HG03097 (cell line): Measurements from ENCODE around the gene ETV5.

Source experiments
- ATAC-seq: cut with Tn5 transposase; IDR thresholded peaks from one replicate; pipeline ENCODE4 v1.9.1; 2021; ENCODE audit not compliant: unreplicated experiment, low FRiP score

The ETV5 gene

GRCh38 chr3:186097317-186097662, 11.6 kb downstream of the ETV5 start:
- ATAC-seq = no peak

GRCh38 chr3:186096290-186096689, 12.6 kb downstream of the ETV5 start:
- no peak for ATAC-seq

- no peak for ATAC-seq
These were observed 13.3 kb downstream of the ETV5 start for GRCh38 chr3:186095561-186096081.

GRCh38 chr3:186094696-186095425, 14.0 kb downstream of the ETV5 start:
- ATAC-seq = no peak

- no peak for ATAC-seq
These were observed 14.6 kb downstream of the ETV5 start for GRCh38 chr3:186094271-186094670.

- ATAC-seq = no peak
These were observed 15.5 kb downstream of the ETV5 start for GRCh38 chr3:186093271-186093900.

- no peak for ATAC-seq
These were observed 16.4 kb downstream of the ETV5 start for GRCh38 chr3:186092360-186093070.

- no peak for ATAC-seq
These were observed 18.0 kb downstream of the ETV5 start for GRCh38 chr3:186090901-186091300.

GRCh38 chr3:186088335-186088734, 20.6 kb downstream of the ETV5 start:
- no peak for ATAC-seq

GRCh38 chr3:186084264-186084663, 24.6 kb downstream of the ETV5 start:
- no peak for ATAC-seq

GRCh38 chr3:186083746-186084145, 25.1 kb downstream of the ETV5 start:
- ATAC-seq = no peak

GRCh38 chr3:186082150-186082549, 26.7 kb downstream of the ETV5 start:
- no peak for ATAC-seq

GRCh38 chr3:186081678-186082077, 27.2 kb downstream of the ETV5 start:
- no peak for ATAC-seq

GRCh38 chr3:186080849-186081438, 27.9 kb downstream of the ETV5 start:
- ATAC-seq = no peak

- ATAC-seq = no peak
These were observed 29.0 kb downstream of the ETV5 start for GRCh38 chr3:186079925-186080324.

- no peak for ATAC-seq
These were observed 31.4 kb downstream of the ETV5 start for GRCh38 chr3:186077466-186077865.

GRCh38 chr3:186075931-186076567, 32.8 kb downstream of the ETV5 start:
- ATAC-seq = no peak

GRCh38 chr3:186075489-186075888, 33.4 kb downstream of the ETV5 start:
- ATAC-seq = no peak

- no peak for ATAC-seq
These were observed 35.2 kb downstream of the ETV5 start for GRCh38 chr3:186073641-186074040.

GRCh38 chr3:186070996-186071395, 37.9 kb downstream of the ETV5 start:
- no peak for ATAC-seq

- ATAC-seq = no peak
These were observed 38.3 kb downstream of the ETV5 start for GRCh38 chr3:186070550-186070949.
